ENCODE results near the gene DBR1.
"Not testable (repeated sequence)": the region's sequence is repeated elsewhere in the genome, so short reads cannot be mapped to it uniquely, and the experiment has no call there.

Gene DBR1

GRCh38 chr3:138165061-138165460 lies 9.7 kb downstream of the DBR1 start:
- Histone ChIP-seq H3K27me3 (replicated peaks; ENCODE audit: control insufficient read depth, insufficient read depth, low read length) (no peaks in the 10 kb centered on the region), H3K36me3 (ENCODE audit: control insufficient read depth, insufficient read depth, low read length) (peaks cover 4% of the 10 kb centered on the region; the same call in 1 of the 2 replicates), H3K4me3 (replicated peaks; ENCODE audit: low read depth, low read length) (no peak overlapping the region)
- TF ChIP-seq CTCF (IDR thresholded peaks at IDR 0.05; ENCODE audit: insufficient read depth, low read length, poor library complexity, severe bottlenecking), result no peak
- no peak for DNase-seq (ENCODE audit: extremely low read depth, insufficient read length)

- DNase-seq (ENCODE audit: extremely low read depth, insufficient read length), result no peak
- no peak overlapping the region for H3K4me3 ChIP-seq (replicated peaks; ENCODE audit: low read depth, low read length)
- peaks cover 1% of the 10 kb centered on the region; the same call in 1 of the 2 replicates for H3K36me3 ChIP-seq (ENCODE audit: control insufficient read depth, insufficient read depth, low read length)
- no peaks in the 10 kb centered on the region for H3K27me3 ChIP-seq (replicated peaks; ENCODE audit: control insufficient read depth, insufficient read depth, low read length)
- TF ChIP-seq CTCF (IDR thresholded peaks at IDR 0.05; ENCODE audit: insufficient read depth, low read length, poor library complexity, severe bottlenecking), result no peak
Observed at GRCh38 chr3:138157743-138158142, 17.0 kb downstream of the DBR1 start.

GRCh38 chr3:138154534-138154933 lies 20.2 kb downstream of the DBR1 start:
- TF ChIP-seq CTCF (IDR thresholded peaks at IDR 0.05; ENCODE audit: insufficient read depth, low read length, poor library complexity, severe bottlenecking), result no peak
- H3K4me3 ChIP-seq (replicated peaks; ENCODE audit: low read depth, low read length), result no peak overlapping the region

GRCh38 chr3:138148503-138148902 lies 26.2 kb downstream of the DBR1 start:
- DNase-seq (ENCODE audit: extremely low read depth, insufficient read length), result no peak
- Histone ChIP-seq H3K4me3 (replicated peaks; ENCODE audit: low read depth, low read length) (no peak overlapping the region), H3K36me3 (ENCODE audit: control insufficient read depth, insufficient read depth, low read length) (no peaks in the 10 kb centered on the region), H3K27me3 (replicated peaks; ENCODE audit: control insufficient read depth, insufficient read depth, low read length) (no peaks in the 10 kb centered on the region)
- no peak for TF ChIP-seq CTCF (IDR thresholded peaks at IDR 0.05; ENCODE audit: insufficient read depth, low read length, poor library complexity, severe bottlenecking)

More at GRCh38 chr3:138154534-138154933, 20.2 kb downstream of the DBR1 start:
- no peak for DNase-seq (ENCODE audit: extremely low read depth, insufficient read length)
- Histone ChIP-seq H3K27me3 (replicated peaks; ENCODE audit: control insufficient read depth, insufficient read depth, low read length) (no peaks in the 10 kb centered on the region), H3K36me3 (ENCODE audit: control insufficient read depth, insufficient read depth, low read length) (no peaks in the 10 kb centered on the region)

GRCh38 chr3:138142181-138142580 lies 32.5 kb downstream of the DBR1 start:
- not testable (repeated sequence) for H3K27me3 ChIP-seq (replicated peaks; ENCODE audit: control insufficient read depth, insufficient read depth, low read length); DNase-seq (ENCODE audit: extremely low read depth, insufficient read length); H3K36me3 ChIP-seq (ENCODE audit: control insufficient read depth, insufficient read depth, low read length); H3K4me3 ChIP-seq (replicated peaks; ENCODE audit: low read depth, low read length)

GRCh38 chr3:138140940-138141339 lies 33.8 kb downstream of the DBR1 start:
- no peak for DNase-seq (ENCODE audit: extremely low read depth, insufficient read length)
- H3K4me3 ChIP-seq (replicated peaks; ENCODE audit: low read depth, low read length), result no peak overlapping the region
- H3K27me3 ChIP-seq (replicated peaks; ENCODE audit: control insufficient read depth, insufficient read depth, low read length), result no peaks in the 10 kb centered on the region
- no peak for TF ChIP-seq CTCF (IDR thresholded peaks at IDR 0.05; ENCODE audit: insufficient read depth, low read length, poor library complexity, severe bottlenecking)
- no peaks in the 10 kb centered on the region for H3K36me3 ChIP-seq (ENCODE audit: control insufficient read depth, insufficient read depth, low read length)
